A172 (cell line): ENCODE measurements around the gene TRAM2. TPM values are rescaled to one million over a fixed set of nuclear protein-coding genes. Genes with fewer than 3 reads are reported as not detected.

Source experiments
- DNase-seq: peaks from one replicate; pipeline ENCODE4 v3.0.0-alpha.2; 2015; ENCODE audit warnings: low spot score
- total RNA-seq: library from RNA; depleted of rRNA; stranded (reverse); fragments of >200 nt; shearing (Covaris generic); gene quantifications from 2 replicates; pipeline ENCODE4 v1.2.3, GENCODE V29; 2014

The TRAM2 gene
- total RNA-seq, 1 experiment from 2014 or later, result 91.1 TPM

DNA sequence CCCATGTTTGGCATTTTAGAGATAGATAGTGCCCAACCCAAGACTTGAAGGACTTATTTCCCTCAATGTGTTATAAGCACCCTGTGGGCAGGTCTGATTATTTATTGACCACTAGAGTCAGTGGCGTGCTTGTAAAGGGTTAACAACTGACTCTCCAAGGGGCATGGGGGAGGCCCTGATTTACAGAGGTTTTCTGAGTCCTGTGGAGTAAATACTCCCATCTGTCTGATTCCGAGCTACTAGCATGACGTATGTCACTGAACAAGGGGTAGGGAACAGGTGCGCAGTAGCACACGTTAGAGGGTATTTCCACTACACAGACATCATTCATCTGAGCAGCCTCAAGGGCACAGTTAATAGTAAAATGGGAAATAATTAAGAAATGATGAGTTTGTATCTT lies 17.4 kb upstream of the TRAM2 start:
- no peak for DNase-seq

DNA sequence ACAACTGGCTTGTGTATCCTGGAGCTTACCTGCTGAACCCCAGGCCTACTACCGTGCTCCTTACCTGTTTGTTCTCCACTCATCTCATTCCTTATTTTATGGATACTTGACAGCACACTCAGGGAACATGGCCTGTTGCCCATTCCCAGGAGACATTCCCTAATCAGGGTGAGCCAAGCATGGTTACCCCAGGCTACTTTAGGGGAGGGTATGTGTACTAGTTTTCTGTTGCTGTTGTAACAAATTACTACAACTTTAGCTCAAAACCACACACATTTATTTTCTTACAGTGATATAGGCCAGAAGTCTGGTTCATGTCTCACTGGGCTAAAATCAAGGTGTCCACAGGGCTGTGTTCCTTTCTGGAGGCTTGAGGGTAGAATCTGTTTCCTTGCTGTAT lies 15.0 kb upstream of the TRAM2 start:
- no peak for DNase-seq

DNA sequence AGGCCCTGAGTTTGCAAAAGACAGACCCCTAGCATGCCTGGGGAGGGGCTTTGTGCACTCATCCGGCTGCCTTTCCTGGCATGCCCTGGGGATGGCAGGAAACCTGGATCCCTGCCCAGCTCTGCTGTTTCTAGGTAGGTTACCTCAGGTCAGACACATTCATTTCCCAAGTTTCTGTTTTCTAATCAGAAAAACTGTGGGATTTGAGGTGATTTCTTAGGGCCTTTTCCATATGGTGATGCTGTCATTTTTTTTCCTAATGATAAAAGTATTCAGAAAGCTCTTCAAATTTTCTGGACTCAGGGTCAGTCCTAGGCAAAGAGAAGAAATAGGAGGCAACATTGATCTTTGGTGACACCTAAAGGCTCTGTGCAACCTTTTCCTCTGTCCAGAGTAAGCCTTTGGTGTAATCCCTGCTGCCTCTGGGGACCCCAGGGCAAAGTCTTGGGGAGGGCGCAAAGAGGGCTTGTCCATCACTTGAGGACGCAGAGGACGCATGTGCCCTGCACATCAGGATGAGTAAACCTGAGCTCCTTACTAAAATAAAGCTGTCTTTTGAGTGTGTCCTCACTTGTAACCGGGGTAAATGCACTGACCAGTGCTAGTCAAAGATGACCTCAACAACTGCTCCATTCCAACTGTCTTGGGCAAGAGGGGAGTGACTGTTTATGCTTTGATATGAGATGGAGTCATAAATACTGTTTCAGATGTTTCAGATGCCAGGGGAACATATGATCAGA lies 13.5 kb upstream of the TRAM2 start:
- peak; percentile 61 for DNase-seq

DNA sequence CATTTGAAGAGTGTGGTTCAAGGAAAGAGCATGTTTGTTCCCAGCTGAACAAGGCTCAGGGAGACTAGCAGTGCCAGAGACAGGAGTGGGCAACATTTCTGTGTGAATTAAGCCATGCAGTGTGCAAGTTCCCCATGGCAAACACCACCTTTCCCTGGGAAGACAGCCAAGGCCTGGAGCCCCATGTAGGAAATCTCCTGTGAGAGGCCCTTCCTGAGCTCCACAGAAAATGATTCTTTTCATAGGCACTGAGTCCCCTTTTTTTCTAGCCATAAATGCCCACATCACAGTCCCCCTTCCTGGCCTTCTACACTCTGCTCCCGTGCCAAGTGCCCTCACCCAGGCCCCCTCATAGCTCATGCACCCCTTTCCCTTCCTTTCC lies 11.8 kb upstream of the TRAM2 start:
- no peak for DNase-seq

DNA sequence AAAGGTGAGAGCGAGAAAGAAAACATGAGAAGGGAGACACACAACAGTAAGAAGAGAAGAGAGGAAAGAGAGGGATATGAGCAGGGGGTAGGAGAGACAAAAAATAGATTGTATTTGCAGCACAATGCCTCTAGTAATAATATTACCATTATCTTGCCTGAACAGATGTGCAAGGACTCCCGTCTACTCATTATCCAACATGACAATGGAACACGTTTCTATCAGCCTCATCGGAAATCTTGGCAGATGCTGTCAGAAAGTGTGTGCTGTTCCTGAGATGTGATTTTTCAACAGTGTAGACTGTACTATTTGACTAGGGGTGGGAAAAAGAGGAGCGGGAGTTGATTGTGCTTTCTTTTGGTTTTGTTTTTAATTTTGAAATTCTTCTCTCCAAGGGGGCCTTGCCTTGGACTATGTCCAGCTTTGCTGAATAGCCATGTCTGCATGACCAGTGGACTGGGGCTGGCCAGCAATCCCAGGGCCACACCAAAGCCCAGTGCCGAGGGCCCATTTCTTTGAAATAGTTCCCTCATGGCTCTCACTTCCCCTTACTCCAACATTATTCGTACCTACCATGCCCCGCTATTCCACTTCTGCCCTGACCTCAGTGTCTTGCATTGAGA lies 11.3 kb upstream of the TRAM2 start:
- DNase-seq, result no peak

DNA sequence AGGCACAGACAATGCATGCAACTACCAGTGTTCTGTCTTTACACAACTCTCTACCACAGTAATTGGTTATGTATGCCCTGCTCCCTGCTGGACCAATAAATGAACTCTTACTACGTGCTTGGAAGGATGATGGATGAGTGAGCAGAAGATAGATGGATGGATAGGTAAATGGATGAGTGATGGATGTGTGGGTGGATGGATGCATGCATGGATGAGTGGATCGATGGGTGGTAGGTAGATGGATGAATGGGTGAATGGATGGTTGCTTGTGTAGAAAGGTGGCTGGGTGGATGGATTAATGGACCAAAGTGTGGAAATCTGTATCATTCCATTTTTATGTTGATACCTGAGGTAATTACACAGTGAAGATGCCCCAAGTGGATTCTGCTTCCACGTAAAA lies 10.1 kb upstream of the TRAM2 start:
- no peak for DNase-seq

- DNase-seq, result no peak
These were observed 7.3 kb upstream of the TRAM2 start for GRCh38 chr6:52584203-52584602.

DNA sequence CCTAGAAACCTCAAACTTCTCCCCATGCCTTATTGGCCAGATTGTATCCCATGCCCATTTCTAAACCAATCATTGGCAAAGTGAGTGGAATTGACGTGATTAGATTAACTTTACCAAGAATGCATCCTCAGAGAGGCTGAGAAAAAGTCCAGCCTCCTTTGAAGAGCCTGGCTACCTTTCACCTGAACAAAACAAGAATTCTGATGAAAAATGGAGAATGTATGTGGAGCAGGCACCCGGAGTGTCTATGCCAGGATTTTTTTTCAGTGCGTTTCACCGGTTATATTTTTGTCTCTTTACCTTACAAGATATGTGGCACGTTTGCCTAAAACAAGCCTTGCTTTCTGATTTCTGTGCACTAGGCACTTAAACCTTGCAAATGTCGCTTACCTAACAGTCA lies 6.1 kb upstream of the TRAM2 start:
- no peak for DNase-seq

DNA sequence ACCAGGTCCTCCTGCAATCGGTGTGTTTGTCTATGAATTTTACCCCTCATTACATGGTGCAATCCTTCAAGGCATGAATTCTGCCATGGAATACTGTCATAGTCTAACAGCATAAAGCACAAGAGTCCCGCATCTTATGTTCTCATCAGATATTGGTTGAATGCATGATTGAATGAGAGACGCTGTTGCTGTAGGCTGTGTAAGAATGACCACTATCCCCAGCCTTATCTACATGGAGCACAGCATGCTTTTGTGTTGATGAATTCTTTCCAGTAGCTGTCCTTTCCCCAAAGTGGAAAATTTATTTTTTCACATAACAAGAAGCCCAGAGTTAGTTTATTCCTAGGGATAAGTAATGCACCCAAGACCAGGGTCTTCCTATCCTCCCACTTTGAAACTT lies 5.6 kb upstream of the TRAM2 start:
- no peak for DNase-seq

- no peak for DNase-seq
These were observed 4.0 kb upstream of the TRAM2 start for GRCh38 chr6:52580905-52581304.

- no peak for DNase-seq
These were observed 2.3 kb upstream of the TRAM2 start for GRCh38 chr6:52579006-52579660.

- no peak for DNase-seq
These were observed 1.1 kb upstream of the TRAM2 start for GRCh38 chr6:52577778-52578463.

GRCh38 chr6:52576392-52577021 lies 353 bp downstream of the TRAM2 start:
- peak; percentile 71 for DNase-seq

DNA sequence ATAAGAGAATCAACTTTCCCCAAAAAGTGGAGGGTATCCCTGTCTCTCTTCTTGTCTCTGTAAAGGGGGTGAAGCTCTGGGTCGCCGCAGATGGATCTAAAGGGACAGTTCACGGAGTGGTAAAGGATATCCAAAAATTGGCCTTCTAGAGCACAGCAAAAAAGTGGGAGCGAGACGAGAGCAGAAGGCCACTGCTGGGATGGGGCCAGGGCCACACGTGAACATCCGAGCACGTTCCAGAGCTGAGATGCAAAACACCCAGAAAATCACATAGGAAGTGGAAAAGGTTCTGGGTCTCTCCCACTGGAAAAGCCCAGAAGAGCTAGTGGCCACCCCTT lies 837 bp downstream of the TRAM2 start:
- DNase-seq, result no peak

- DNase-seq, result no peak
These were observed 1.4 kb downstream of the TRAM2 start for GRCh38 chr6:52575502-52575892.

DNA sequence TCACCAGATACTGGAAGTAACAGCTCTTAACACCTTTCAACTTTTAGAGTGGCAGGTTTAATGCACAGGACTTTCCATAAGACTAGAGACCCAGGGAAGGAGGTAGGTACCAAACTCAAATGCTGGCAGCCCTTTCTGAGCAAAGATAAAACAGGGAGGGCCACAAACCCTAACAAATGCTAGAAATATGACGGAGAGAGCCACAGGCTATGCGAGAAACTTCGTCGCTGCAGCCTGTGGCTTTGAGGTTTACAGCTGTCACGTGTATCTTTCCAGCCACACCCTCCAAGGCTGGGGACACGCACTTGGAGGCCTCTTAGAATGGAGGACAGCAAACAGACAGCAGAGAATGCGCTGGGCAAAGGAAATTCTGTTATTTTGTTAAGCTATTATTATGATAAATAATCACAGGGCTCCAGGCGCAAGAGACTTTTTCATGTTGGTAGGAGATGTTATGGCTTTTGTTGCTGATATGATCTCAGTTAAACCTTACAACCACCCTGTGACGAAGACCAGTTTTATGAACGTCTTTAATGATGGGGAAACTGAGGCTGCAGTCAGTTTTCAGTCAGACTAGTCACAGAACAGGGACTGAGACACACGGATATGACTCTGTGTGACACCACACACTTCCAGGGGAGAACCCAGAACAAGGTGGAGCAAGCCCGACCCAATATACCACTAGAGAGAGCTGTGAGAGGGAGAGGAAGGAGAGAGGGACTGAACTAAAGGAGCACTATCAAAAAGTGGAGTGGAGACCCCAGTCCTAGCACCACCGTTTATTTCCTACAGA lies 2.0 kb downstream of the TRAM2 start:
- DNase-seq, result peak; percentile 57

GRCh38 chr6:52573295-52573694 lies 3.6 kb downstream of the TRAM2 start:
- DNase-seq, result peak; percentile 55

DNA sequence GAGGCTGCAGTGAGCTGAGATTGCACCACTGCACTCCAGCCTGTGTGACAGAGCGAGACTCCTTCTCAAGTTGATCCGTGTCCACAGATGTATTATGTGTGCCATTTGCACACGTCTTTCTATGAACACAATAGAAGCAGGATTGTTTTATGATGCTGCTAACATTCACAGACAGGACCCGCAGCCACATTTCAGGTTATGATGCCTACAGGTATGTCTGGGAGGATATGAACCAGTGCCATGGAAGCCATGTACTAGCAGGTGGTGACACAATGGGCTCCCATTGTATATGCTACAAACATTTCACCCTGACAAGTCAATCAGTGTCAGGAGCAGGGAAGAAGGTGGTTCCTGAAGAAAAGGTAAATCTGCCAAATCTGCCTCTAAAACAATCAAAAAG lies 4.3 kb downstream of the TRAM2 start:
- no peak for DNase-seq

GRCh38 chr6:52571099-52571755 lies 5.6 kb downstream of the TRAM2 start:
- no peak for DNase-seq

DNA sequence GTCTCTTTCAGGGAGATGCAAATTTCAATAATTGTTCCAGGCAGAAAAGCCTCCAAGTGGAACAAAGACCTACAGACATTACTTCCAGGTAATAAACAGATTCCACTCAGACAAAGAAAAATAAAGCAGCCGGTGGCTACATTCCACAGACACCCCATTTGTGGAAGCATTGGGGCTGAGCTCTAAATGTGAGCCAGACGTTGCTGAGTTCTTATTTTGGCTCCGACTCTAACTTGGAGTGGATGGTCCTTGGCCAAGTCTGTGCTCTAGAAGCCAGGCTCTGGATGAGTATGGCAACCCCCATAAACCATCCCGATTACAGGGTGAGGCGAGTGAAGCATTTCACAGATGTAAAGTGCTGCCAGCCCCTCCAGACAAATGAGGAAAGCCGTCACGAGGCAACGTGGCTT lies 6.6 kb downstream of the TRAM2 start:
- DNase-seq, result no peak

- DNase-seq, result no peak
These were observed 8.5 kb downstream of the TRAM2 start for GRCh38 chr6:52568320-52568719.
